ENCODE data around the gene RSRC1. TPM values are rescaled to one million over a fixed set of nuclear protein-coding genes. Genes with fewer than 3 reads are reported as not detected.

Gene RSRC1
- total RNA-seq, 1 experiment from 2014 or later = 37.9 TPM

GRCh38 chr3:158562674-158563073, 452.8 kb downstream of the RSRC1 start:
- no peaks in the 10 kb centered on the region for H3K4me1 ChIP-seq (ENCODE audit: insufficient read depth, low read length)
- no peak overlapping the region for H3K27ac Mint-ChIP-seq
- no peak overlapping the region for H3K14ac ChIP-seq (ENCODE audit: insufficient read depth, low read length)
- H4K20me1 ChIP-seq (ENCODE audit: control insufficient read depth, insufficient read depth, insufficient read length) = no peaks in the 10 kb centered on the region
- no peak overlapping the region for H2BK120ac ChIP-seq (ENCODE audit: low read depth, low read length, poor library complexity, severe bottlenecking)
- H3K56ac ChIP-seq (ENCODE audit: insufficient read length, low read depth, low read length) = no peak overlapping the region
- H2BK15ac ChIP-seq (ENCODE audit: low read depth, low read length) = no peak overlapping the region
- H2AFZ ChIP-seq (ENCODE audit: low read length) = no peak overlapping the region
- peaks cover 2% of the 10 kb centered on the region; the same call in 1 of the 2 replicates for H3K27me3 Mint-ChIP-seq (ENCODE audit: low read depth)
- no peak overlapping the region for H2BK5ac ChIP-seq (ENCODE audit: insufficient read length, low read length)
- H3K23me2 ChIP-seq (ENCODE audit: insufficient read length, low read depth, low read length, poor library complexity, severe bottlenecking) = no peaks in the 10 kb centered on the region
- H3K4me1 Mint-ChIP-seq = no peaks in the 10 kb centered on the region
- H3K79me1 ChIP-seq (ENCODE audit: insufficient read depth, low read depth, low read length, poor library complexity, severe bottlenecking) = no peaks in the 10 kb centered on the region
- H3K23ac ChIP-seq (ENCODE audit: insufficient read length, low read depth, low read length) = no peak overlapping the region
- no peak overlapping the region for H2BK12ac ChIP-seq (ENCODE audit: insufficient read length, low read depth, low read length)
- H3K27ac ChIP-seq (ENCODE audit: insufficient read length, low read depth, low read length) = no peak overlapping the region
- no peak for TF ChIP-seq CTCF (conservative IDR thresholded peaks at IDR 0.05)
- no peak overlapping the region for H3K4ac ChIP-seq (ENCODE audit: low read depth, low read length)
- WGBS (ENCODE audit: extremely low coverage, insufficient read length, low lambda C conversion rate) = no CpG with 5 or more reads among the region's 5 CpGs
- no peak overlapping the region for H3K4me2 ChIP-seq (ENCODE audit: insufficient read depth, insufficient read length, low read length)
- no peak overlapping the region for H4K91ac ChIP-seq (ENCODE audit: insufficient read length, low read depth, low read length)
- H3K36me3 Mint-ChIP-seq (ENCODE audit: insufficient read depth in 1 of 3, low read depth in 3 of 3) = no peaks in the 10 kb centered on the region
- H3K79me2 ChIP-seq (ENCODE audit: insufficient read depth, low read length) = no peaks in the 10 kb centered on the region
- H3K18ac ChIP-seq (ENCODE audit: insufficient read length, low read depth, low read length) = no peak overlapping the region
- no peak overlapping the region for H4K5ac ChIP-seq (ENCODE audit: insufficient read length, low read depth, low read length)
- no peak overlapping the region for H2BK20ac ChIP-seq (ENCODE audit: low read depth, low read length, poor library complexity, severe bottlenecking)
- no peaks in the 10 kb centered on the region for H3K9me3 ChIP-seq (ENCODE audit: control insufficient read depth, low read depth, low read length)
- H3K9me3 Mint-ChIP-seq = peaks cover 4% of the 10 kb centered on the region in 2 experiments; a peak in 3 of 5 replicates
- H3T11ph ChIP-seq (ENCODE audit: low read length) = no peak overlapping the region
- H2AK5ac ChIP-seq (ENCODE audit: insufficient read length, low read length) = no peak overlapping the region
- H3K9ac ChIP-seq (ENCODE audit: extremely low read depth, insufficient read length, low read length) = no peak overlapping the region
- no peak overlapping the region for H4K8ac ChIP-seq (replicated peaks; ENCODE audit: insufficient read length, low read depth, low read length)
- no peak for DNase-seq
- H3K27me3 ChIP-seq (ENCODE audit: insufficient read depth, low read length) = no peaks in the 10 kb centered on the region
- no peak overlapping the region for H3K4me3 Mint-ChIP-seq
